ENCODE measurements around the gene ZNRF1.

The ZNRF1 gene

DNA sequence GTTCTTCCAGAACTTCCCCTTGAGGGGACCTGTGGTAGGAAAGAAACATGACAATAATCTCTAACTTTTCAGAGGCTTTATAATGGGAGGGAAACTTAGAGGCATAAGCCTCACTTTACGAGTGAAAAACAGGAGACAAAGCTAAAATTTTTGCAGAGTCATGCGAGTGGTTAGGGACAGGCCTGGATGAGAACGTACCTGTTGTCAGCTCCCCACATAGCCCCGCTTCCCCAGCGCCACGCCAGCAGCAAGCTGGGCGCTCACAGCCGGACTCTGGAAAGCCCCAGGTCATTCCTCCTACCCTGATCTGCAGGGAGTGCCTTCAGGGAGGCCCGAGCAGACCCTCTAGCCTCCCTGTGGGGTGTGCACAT lies 64.1 kb downstream of the ZNRF1 start:
- DNase-seq = no peak

DNA sequence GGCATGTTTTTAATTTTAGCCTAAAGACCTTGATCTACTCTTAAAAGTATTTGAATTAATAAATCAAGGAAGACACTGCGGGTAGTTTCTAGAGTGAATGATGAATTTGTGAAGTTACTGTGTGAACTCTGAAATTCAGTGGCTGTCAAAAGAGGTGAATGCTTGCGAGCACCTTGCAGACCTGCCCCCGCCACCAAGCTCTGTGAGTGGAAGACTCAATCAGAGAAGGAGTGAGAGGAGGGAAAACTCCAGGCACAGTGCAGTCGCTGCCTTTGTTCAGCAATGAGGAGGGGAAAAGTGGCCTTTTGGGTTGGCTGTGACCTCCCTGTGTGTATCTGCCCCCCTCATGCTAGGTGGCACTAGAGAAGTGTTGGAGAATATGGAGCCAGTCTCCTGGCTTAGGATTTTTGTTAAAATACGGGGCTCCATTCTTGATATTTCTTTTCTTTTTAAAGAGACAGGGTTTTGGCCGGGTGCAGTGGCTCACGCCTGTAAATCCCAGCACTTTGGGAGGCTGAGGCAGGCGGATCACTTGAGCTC lies 64.8 kb downstream of the ZNRF1 start:
- DNase-seq = no peak

DNA sequence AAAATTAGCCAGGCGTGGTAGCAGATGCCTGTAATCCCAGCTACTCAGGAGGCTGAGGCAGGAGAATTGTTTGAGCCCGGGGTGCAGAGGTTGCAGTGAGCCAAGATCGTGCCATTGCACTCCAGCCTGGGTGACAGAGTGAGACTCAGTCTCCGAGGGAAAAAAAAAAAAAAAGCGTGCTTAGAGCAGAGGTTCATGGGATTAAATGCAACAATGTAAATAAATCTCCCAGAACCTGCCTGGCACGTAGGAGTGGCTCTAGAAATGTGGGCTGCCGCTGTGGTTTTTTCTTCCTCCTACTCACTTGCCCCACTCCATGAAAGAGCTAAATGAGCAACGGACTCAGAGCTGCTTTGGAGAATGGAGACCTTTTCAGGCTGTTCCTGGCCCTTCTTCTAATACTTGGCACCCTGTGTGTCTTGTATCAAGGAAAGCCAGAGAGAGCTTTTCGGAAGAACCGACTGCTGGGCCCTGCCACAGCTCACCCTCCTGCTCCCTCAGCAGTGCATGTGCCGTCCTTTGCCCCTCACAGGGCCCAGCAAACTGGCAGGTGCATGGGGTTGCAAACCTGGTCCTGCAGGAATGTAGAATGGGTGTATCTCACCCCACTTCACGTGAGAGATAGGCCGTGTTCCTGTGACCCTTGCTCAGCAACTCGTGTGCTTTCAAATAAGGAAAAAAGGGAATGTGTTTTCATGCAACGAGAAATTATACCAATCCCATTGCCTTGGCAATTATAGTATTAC lies 65.8 kb downstream of the ZNRF1 start:
- DNase-seq = no peak

DNA sequence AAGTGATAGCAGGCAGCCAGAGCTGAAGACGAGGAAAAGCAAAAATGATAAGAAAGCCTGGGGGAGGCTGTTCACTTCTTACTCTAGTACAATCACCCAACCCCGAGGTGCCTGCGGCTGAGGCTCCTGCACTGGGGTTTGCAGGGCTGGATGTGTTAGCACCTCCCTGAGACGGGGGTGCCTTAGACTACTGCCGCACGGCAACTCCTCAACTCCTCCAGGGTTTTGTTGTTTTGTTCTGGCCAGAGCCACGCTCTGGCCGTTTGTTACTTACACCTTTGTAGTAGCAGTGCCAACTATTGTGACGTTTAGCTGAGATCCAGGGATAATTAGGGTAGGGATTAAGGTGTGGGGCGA lies 66.3 kb downstream of the ZNRF1 start:
- DNase-seq = peak; percentile 46

DNA sequence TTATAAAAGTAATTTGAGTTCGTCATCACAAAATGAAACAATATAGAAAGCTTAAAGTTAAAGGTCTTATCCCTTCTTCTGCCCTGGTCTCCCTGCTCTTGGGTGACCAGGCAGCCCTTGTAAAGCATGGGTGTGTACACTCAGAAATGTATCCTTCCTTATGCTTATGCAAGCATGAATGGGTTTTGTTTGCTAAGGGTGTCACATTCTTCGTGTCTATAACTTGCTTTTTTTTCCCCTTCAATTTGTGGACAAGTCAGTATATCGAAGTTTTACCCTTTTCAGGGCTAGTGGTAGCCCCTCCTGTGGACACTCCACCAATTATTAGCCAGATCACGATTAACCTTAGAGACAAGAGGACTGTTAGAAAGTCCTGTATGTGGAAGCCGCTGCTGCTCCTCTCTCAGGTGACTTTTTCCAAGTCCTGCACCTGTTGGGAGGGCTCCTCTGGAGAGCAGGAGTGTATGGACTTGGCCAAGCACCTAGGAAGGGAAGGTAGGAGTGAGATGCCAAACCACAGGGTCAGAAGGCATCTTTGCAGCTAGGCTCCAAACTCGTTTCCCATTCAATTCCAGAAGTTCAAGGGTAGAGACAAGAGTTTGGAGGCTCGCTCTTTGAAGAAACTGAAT lies 66.8 kb downstream of the ZNRF1 start:
- no peak for DNase-seq

DNA sequence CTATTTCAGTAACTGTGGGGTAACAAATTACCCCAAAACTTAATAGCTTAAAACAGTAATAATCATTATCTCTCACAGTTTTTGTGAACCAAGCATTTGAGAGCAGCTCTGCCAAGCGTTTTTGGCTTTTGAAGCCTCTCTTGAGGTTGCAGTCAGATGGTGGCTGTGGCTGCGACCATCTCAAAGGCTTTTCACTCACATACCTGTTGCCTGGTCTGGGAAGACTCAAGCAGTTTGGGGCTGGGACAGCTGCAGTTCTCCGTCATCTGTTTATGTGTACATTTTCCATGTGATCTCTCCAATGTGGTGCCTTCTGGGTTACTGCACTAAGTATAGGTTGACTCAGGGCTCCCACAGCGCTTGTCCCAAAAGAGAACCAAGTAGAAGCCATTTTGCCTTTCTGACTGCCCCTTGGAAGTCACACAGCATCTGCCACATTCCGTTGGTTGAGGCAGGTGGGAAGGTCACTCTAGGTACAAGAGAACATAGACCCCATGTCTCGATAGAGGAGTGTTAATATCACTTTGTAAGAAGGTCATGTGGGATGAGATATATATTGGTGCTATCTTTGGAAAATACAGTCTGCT lies 68.1 kb downstream of the ZNRF1 start:
- DNase-seq = no peak

DNA sequence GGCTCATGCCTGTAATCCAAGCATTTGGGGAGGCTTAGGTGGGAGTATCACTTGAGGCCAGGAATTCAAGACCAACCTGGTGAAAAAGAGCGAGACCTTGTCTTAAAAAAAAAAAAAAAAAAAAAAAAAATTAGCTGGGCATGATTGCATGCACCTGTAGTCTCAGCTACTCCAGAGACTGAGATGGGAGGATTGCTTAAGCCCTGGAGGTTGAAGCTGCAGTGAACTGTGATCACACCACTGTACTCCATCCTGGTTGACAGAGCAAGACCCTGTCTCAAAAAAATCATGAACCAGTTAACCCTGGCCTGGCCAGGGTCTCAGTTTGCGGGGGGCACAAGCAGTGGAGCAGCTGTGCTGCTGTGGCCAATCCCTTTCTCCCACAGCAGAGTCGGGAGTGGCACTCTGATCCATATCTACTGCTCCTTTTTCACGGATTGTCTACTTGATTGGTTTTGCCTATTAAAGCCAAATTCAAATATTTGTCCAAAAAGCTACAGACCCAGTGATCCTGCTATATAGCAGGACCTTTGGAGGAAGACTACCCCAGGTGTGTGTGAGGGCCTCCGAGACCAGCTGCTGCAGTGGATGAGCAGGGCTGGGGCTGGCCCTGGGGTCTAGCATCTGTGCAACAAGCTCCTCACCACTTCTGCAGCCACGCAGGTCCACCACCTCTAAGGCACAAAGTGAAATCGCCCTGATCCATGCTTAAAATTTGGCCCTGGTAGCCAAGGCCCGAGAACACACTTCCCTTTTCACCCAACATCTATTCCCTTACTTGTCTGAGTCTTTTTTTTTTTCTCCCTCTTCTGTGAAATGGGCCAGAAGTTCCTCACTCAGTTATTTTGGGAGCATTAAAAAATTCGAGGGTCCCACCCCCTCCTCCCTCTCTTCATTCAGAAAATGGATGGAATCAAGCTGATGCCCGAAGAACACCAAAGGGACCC lies 69.5 kb downstream of the ZNRF1 start:
- DNase-seq = no peak

DNA sequence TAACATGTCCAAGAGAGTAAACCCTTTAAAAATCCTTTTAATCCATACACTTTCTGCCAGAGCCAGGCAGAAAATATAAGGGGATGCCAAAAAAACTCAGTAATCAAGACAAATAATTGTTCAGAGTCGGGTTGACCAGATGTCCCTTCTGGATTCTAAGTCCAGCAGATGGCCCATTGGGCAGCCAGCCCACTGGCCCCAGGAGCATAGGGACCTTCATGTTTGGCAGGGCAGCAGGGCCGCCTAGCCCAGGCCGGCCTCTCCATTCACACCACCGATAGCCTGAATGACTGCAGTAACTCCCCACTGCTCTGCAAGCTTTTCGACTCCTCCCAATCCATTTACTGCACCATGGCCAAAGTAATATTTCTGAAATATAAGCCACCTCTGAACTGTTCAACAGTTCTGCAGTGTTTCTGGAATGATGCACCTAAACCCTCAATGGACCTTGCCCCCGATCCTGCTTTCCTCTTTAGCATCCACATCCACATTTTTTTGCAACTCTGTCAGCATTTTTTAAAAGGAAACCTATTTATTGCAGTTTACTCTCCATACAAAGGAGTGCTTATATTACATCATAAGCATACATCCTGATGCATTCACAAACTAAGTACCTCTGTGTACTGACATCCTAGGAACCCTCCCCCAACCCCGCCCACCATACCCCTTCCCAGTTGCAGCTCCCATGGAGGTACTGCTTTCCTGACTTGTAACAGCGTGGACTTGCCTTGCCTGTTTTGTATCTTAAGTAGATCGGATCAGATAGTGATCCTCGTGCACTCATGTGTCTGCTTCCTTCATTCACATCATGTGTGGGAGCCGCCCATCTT lies 71.4 kb downstream of the ZNRF1 start:
- no peak for DNase-seq

DNA sequence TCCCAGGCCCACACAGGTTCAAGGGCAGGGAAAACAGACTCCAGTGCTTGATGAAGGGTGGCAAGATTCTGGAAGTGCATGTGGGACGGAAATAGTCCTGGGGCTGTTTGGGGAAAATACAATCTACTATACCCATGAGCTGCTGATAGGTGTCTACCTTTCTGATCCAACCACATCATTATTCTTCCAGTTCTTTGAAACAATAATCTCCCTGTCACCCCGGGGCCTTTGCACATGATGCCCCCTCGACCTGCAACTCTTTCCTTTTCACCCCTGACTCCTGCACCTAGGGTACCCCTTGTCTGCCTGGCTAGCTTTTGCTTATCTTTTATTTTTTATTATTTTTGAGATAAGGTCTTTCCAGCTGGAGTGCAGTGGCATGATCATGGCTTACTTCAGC lies 72.8 kb downstream of the ZNRF1 start:
- no peak for DNase-seq

DNA sequence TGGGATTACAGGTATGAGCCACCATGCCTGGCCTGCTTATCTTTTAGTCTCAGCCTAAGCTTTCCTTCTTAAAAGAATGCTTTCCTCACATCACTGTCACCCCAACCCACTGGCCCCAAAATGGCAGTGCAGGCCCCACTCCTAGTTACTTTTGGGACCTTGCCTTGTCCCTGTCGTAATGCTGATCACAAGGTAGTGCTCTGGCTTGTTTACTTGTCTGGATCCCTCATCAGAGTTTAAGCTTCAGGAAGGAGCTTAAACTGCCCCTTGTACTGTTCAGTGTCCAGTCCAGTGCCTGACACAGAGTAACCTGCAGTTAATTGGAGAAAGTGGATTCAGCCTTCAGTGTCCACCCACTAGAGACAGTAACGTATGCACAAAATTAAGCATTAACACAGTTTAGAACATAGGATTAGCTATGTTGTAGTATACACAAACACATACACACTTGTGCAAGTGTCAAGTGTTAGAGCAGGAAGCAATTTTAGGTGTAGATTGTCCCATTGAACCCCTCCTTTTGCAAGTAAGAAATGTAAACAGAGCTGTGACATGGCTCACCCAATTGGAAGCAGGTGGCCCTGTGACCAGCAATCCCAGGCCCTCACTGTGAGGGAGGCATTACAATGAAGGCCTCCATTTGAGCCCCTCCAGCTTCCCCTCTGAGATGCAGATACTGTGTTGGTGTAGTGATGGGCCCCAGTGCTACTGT lies 73.6 kb downstream of the ZNRF1 start:
- no peak for DNase-seq

DNA sequence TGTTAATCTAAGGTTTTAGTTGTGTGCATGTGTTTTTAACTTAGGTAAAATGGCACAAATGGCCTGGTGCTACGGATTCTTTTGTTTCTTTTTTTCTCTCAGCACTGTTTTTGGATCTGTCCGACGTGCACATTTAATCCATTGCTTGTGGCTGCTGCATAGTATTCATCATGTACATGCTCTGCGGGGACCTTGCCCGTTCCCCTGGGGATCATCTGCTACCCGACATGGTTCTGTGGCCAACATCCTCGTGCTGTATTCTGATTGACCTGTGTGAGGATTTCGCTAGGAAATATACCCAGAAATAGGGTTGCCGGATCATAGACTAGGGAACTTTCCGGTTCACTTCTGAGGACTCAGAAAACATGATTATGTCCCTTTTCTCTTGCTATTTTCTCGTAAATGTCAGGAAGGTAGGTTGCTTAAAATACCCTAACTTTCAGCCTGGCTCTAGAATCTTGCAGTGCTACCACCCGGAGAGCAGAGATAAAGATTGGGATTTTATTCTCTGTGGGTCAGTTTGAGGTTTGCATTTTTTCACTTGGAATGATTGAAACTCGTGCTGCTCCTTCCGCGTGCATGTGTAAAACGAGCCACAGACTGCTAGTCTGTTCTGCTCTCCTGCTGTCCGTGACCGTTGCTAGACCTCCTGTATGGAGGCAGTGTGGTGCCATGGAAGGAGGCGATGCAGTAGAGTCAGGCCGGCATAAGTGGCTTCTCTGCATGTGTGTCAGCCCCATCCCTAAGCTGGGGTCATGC lies 74.9 kb downstream of the ZNRF1 start:
- DNase-seq = no peak

DNA sequence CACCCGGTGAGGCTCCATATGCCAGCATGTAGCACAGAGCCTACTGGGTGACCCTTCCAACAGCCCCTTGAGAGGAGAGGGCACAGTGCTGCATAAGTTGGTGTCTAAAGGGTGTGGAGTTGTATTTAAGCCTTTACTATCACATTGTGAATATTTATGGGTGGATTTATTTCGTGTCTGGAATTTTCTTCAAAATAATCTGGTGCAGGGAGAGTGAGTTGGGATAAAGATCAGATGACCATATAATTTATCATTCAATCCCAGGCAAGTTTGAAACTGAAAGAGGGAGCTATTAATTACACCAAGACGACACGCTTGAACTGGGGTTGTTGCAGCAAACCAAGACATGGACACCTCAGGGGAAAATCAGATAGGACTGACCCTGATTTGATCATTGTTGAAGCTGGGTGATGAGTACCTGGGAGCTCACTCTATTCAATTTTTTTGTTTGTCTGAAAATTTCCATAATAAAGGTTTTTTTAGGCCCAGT lies 75.5 kb downstream of the ZNRF1 start:
- no peak for DNase-seq

DNA sequence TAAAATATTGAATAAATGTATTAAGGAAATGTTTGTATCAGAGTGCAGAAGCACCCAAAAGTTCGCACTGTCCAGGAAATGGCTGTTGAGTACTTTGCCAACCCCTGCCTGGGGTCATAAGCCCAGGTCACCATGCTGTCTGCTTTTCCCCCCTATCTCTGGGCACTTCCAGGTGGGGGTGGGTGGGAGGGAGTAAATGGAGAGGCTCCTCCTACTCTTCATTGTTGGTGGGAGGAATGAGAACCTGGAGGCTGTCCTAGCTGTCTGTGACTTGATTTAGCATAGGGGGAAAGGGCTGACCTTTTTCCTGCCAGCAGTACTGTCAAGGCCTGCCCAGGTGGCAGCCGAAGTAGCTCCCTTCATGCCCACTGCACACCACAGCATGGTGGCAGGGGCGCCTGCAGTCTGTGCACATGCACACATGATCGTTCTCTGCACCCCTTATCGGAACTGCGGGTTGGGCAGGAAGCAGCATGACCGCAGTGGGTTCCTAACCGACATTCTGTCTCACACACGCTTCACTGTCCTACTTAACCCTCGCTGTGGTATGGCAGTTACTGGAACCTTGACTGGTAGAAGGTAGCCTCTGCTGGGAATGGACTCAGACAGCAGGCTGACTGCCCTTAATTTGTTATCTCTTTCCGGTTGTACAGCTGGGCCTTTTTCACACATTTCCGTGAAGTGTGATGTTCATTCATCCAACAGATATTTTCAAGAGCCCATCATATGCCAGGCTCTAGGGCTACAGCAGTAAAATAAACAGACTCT lies 76.3 kb downstream of the ZNRF1 start:
- DNase-seq = peak; percentile 83

DNA sequence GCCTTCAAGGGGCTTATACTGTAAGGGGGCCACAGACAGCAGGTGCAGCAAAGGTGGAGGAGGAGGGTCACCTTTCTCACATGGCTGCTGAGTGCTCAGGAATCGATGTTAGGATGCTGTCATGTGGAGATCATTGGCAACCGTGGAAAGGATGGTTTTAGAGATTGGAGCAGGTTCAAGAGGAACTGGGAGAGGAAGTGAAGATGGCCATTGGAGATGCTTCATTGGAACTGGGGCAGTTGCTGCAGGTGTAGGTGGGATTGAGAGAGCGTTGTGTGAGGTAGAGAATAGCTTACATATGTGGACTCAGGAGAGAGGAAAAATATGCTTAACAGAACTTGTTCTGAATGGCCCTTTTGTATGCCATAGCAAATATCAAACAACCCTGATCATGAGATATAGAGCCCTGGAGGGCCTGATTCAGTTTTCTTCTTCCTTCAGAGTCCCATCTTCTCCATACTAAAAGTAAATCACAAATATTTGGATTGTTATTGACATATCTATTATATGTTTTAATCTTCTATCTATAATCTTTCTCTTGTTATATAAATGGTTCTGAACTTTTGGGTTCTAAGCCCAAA lies 77.0 kb downstream of the ZNRF1 start:
- DNase-seq = no peak

DNA sequence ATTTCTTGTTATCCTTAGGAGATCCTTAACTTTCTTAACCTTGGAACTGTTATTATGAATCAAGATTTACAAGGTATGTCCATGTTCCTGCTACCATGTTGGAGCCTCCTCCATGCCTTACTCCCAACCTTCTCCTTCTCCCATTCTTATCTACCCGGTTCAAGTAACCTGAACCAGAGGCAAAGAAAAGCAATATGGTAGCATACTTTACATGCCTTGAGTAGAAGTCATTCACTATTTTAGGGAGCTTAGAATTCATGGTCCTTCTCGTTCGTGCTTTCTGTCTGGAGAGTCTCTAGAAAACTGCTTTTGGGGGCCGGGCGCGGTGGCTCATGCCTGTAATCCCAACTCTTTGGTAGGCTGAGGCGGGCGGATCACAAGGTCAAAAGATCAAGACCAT lies 80.1 kb downstream of the ZNRF1 start:
- no peak for DNase-seq

DNA sequence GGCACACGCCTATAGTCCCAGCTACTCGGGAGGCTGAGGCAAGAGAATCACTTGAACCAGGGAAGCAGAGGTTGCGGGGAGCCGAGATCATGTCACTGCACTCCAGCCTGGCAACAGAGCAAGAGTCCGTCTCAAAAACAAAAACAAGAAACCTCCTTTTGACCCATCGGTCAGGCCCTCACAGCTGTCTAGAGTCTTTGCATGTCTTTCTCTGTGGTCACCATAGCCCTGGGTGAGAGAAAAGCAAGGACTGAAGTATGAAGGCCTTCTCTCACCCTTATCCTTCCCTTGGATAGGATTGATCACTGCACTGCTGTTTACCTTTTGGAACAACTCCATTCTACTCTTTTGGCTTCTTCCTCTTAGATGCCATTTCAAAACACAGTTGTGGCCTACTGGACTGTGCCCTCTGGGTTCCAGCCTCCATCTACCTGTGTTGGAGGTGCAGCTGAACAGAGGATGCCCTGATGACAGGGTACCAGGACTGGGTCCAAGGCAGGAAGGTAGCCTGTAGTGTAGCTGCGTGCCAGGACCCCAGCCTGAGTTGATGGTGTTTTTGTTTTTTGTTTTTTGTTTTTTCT lies 80.6 kb downstream of the ZNRF1 start:
- no peak for DNase-seq

DNA sequence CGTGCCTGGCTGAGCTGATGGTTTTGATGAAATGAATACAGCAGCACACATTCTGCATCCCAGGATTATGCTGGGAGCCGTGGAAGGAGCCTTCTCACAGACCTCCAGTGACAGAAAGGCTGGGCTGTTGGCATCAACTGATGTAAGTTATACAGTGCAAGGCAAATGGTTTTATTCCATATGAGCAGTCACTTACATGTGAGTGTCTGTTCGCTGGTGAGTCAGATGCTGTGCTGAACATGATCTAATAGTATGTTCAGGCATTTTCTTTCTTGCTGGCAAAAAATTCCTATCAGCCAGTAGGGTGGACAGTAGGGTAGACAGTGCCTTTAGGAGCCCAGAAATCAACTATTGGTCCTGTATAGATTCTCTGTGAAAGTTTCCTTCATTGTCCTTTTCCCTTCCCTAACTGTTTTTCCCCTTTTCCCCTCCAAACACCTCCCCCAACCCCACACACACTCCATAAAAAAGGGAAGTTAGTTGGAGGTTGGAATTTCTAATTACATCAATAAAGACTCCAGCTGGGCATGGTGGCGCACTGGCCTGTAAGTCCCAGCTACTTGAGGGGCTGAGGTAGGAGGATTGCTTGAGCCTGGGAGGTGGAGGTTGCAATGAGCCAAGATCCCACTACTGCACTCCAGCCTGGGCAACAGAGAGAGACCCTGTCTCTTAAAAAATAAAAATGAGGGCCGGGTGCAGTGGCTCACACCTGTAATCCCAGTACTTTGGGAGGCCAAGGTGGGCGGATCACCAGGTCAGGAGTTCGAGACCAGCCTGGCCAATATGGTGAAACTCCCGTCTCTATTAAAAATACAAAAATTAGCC lies 81.6 kb downstream of the ZNRF1 start:
- no peak for DNase-seq
